ENCODE measurements around the gene TOMM40. TPM values are rescaled to one million over a fixed set of nuclear protein-coding genes. Genes with fewer than 3 reads are reported as not detected.

Gene TOMM40
- total and polyA plus RNA-seq, 2 of the 13 experiments (the other 11 are each of a cell fraction or from before 2014, with no cell fraction given) = 72.0 to 110 TPM

DNA sequence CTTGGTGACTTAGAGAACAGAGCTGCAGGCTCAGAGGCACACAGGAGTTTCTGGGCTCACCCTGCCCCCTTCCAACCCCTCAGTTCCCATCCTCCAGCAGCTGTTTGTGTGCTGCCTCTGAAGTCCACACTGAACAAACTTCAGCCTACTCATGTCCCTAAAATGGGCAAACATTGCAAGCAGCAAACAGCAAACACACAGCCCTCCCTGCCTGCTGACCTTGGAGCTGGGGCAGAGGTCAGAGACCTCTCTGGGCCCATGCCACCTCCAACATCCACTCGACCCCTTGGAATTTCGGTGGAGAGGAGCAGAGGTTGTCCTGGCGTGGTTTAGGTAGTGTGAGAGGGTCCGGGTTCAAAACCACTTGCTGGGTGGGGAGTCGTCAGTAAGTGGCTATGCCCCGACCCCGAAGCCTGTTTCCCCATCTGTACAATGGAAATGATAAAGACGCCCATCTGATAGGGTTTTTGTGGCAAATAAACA is 33.2 kb downstream of the TOMM40 start (continued):
- TF ChIP-seq, protein P1, sequence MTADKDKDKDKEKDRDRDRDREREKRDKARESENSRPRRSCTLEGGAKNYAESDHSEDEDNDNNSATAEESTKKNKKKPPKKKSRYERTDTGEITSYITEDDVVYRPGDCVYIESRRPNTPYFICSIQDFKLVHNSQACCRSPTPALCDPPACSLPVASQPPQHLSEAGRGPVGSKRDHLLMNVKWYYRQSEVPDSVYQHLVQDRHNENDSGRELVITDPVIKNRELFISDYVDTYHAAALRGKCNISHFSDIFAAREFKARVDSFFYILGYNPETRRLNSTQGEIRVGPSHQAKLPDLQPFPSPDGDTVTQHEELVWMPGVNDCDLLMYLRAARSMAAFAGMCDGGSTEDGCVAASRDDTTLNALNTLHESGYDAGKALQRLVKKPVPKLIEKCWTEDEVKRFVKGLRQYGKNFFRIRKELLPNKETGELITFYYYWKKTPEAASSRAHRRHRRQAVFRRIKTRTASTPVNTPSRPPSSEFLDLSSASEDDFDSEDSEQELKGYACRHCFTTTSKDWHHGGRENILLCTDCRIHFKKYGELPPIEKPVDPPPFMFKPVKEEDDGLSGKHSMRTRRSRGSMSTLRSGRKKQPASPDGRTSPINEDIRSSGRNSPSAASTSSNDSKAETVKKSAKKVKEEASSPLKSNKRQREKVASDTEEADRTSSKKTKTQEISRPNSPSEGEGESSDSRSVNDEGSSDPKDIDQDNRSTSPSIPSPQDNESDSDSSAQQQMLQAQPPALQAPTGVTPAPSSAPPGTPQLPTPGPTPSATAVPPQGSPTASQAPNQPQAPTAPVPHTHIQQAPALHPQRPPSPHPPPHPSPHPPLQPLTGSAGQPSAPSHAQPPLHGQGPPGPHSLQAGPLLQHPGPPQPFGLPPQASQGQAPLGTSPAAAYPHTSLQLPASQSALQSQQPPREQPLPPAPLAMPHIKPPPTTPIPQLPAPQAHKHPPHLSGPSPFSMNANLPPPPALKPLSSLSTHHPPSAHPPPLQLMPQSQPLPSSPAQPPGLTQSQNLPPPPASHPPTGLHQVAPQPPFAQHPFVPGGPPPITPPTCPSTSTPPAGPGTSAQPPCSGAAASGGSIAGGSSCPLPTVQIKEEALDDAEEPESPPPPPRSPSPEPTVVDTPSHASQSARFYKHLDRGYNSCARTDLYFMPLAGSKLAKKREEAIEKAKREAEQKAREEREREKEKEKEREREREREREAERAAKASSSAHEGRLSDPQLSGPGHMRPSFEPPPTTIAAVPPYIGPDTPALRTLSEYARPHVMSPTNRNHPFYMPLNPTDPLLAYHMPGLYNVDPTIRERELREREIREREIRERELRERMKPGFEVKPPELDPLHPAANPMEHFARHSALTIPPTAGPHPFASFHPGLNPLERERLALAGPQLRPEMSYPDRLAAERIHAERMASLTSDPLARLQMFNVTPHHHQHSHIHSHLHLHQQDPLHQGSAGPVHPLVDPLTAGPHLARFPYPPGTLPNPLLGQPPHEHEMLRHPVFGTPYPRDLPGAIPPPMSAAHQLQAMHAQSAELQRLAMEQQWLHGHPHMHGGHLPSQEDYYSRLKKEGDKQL (CRISPR knock-in tag; IDR thresholded peaks at IDR 0.05; ENCODE audit: low read depth) = peak; percentile 95
- TF ChIP-seq, protein P2, sequence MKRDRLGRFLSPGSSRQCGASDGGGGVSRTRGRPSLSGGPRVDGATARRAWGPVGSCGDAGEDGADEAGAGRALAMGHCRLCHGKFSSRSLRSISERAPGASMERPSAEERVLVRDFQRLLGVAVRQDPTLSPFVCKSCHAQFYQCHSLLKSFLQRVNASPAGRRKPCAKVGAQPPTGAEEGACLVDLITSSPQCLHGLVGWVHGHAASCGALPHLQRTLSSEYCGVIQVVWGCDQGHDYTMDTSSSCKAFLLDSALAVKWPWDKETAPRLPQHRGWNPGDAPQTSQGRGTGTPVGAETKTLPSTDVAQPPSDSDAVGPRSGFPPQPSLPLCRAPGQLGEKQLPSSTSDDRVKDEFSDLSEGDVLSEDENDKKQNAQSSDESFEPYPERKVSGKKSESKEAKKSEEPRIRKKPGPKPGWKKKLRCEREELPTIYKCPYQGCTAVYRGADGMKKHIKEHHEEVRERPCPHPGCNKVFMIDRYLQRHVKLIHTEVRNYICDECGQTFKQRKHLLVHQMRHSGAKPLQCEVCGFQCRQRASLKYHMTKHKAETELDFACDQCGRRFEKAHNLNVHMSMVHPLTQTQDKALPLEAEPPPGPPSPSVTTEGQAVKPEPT (CRISPR knock-in tag; IDR thresholded peaks at IDR 0.05; ENCODE audit: low read depth) = no peak
- TF ChIP-seq, protein P3, sequence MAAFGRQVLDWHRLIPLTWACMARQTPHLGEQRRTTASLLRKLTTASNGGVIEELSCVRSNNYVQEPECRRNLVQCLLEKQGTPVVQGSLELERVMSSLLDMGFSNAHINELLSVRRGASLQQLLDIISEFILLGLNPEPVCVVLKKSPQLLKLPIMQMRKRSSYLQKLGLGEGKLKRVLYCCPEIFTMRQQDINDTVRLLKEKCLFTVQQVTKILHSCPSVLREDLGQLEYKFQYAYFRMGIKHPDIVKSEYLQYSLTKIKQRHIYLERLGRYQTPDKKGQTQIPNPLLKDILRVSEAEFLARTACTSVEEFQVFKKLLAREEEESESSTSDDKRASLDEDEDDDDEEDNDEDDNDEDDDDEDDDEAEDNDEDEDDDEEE (CRISPR knock-in tag; IDR thresholded peaks at IDR 0.05) = no peak
- TF ChIP-seq NFIC (IDR thresholded peaks at IDR 0.05; ENCODE audit: low read length) (peak; percentile 94), HNRNPL (IDR thresholded peaks at IDR 0.05; ENCODE audit: low read depth, low read length) (peak; percentile 94), ZMYM2 (CRISPR knock-in tag; IDR thresholded peaks at IDR 0.05) (peak; percentile 56; the same call in 1 of the 2 replicates), HMG20B (CRISPR knock-in tag; conservative IDR thresholded peaks at IDR 0.05) (peak; percentile 87), EED (CRISPR knock-in tag; IDR thresholded peaks at IDR 0.05) (no peak), HHEX (CRISPR knock-in tag; IDR thresholded peaks at IDR 0.05) (peak; percentile 80), SUZ12 (IDR thresholded peaks at IDR 0.05; ENCODE audit: low read depth, low read length) (no peak), ZNF501 (CRISPR knock-in tag; IDR thresholded peaks at IDR 0.05) (no peak), TEAD3 (CRISPR knock-in tag; optimal IDR thresholded peaks at IDR 0.05; ENCODE audit: borderline replicate concordance) (peak; percentile 98), ZNF432 (CRISPR knock-in tag; IDR thresholded peaks at IDR 0.05; ENCODE audit: borderline replicate concordance) (no peak), ARNT2 (CRISPR knock-in tag; IDR thresholded peaks at IDR 0.05; ENCODE audit: low read depth) (0 out of 2 replicates have a peak, but pooled peaks have one; percentile 59), ZNF841 (CRISPR knock-in tag; IDR thresholded peaks at IDR 0.05; ENCODE audit: borderline replicate concordance) (no peak), SRF (IDR thresholded peaks at IDR 0.05; ENCODE audit: low read depth, low read length) (peak; percentile 94), ZNF556 (CRISPR knock-in tag; IDR thresholded peaks at IDR 0.05; ENCODE audit: borderline replicate concordance) (peak; percentile 83), MYC (CRISPR knock-in tag; IDR thresholded peaks at IDR 0.05; ENCODE audit: borderline replicate concordance) (peak; percentile 92; the same call in 1 of the 2 replicates)
- TF ChIP-seq, protein P4, sequence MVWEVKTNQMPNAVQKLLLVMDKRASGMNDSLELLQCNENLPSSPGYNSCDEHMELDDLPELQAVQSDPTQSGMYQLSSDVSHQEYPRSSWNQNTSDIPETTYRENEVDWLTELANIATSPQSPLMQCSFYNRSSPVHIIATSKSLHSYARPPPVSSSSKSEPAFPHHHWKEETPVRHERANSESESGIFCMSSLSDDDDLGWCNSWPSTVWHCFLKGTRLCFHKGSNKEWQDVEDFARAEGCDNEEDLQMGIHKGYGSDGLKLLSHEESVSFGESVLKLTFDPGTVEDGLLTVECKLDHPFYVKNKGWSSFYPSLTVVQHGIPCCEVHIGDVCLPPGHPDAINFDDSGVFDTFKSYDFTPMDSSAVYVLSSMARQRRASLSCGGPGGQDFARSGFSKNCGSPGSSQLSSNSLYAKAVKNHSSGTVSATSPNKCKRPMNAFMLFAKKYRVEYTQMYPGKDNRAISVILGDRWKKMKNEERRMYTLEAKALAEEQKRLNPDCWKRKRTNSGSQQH (CRISPR knock-in tag; IDR thresholded peaks at IDR 0.05; ENCODE audit: low read depth) = peak; percentile 61; the same call in 1 of the 2 replicates
- TF ChIP-seq, protein P5, sequence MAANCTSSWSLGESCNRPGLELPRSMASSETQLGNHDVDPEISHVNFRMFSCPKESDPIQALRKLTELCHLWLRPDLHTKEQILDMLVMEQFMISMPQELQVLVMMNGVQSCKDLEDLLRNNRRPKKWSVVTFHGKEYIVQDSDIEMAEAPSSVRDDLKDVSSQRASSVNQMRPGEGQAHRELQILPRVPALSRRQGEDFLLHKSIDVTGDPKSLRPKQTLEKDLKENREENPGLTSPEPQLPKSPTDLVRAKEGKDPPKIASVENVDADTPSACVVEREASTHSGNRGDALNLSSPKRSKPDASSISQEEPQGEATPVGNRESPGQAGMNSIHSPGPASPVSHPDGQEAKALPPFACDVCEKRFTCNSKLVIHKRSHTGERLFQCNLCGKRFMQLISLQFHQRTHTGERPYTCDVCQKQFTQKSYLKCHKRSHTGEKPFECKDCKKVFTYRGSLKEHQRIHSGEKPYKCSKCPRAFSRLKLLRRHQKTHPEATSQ (CRISPR knock-in tag; IDR thresholded peaks at IDR 0.05; ENCODE audit: borderline replicate concordance) = 0 out of 2 replicates have a peak, but pooled peaks have one; percentile 24

Data from HepG2 (cell line).